NCI-H82 treated with DMSO at 0.1 percent for 48 hours (cell line): ENCODE measurements around the gene ATG10.

ENCODE experiments used
- DNase-seq: peaks from one replicate; lab custom pipeline; 2025; ENCODE audit not compliant: unreplicated experiment; lab: John Stamatoyannopoulos, UW

Gene ATG10

GRCh38 chr5:82163452-82164175 lies 191.8 kb downstream of the ATG10 start:
- no peak for DNase-seq

GRCh38 chr5:82164176-82164976 lies 192.6 kb downstream of the ATG10 start:
- DNase-seq, result no peak

GRCh38 chr5:82164977-82165713 lies 193.3 kb downstream of the ATG10 start:
- peak; percentile 74 for DNase-seq

GRCh38 chr5:82165740-82166530 lies 194.1 kb downstream of the ATG10 start:
- peak; percentile 52 for DNase-seq

- DNase-seq, result no peak
Measured at GRCh38 chr5:82167372-82167935, 195.6 kb downstream of the ATG10 start.

- no peak for DNase-seq
Measured at GRCh38 chr5:82168294-82168693, 196.5 kb downstream of the ATG10 start.

GRCh38 chr5:82169892-82170291 lies 198.1 kb downstream of the ATG10 start:
- no peak for DNase-seq

- peak; percentile 13 for DNase-seq
Measured at GRCh38 chr5:82174128-82174918, 202.5 kb downstream of the ATG10 start.

GRCh38 chr5:82174919-82175219 lies 203.0 kb downstream of the ATG10 start:
- DNase-seq, result no peak

GRCh38 chr5:82176115-82176814 lies 204.4 kb downstream of the ATG10 start:
- DNase-seq, result no peak

GRCh38 chr5:82178378-82178777 lies 206.6 kb downstream of the ATG10 start:
- DNase-seq, result no peak

GRCh38 chr5:82182662-82183061 lies 210.8 kb downstream of the ATG10 start:
- DNase-seq, result no peak

GRCh38 chr5:82183828-82184227 lies 212.0 kb downstream of the ATG10 start:
- DNase-seq, result no peak

- DNase-seq, result no peak
Measured at GRCh38 chr5:82185851-82186250, 214.0 kb downstream of the ATG10 start.

GRCh38 chr5:82197550-82197949 lies 225.7 kb downstream of the ATG10 start:
- no peak for DNase-seq

- DNase-seq, result no peak
Measured at GRCh38 chr5:82204567-82204966, 232.7 kb downstream of the ATG10 start.

GRCh38 chr5:82205005-82205404 lies 233.2 kb downstream of the ATG10 start:
- no peak for DNase-seq

- DNase-seq, result no peak
Measured at GRCh38 chr5:82208371-82208770, 236.5 kb downstream of the ATG10 start.

GRCh38 chr5:82211855-82212572 lies 240.2 kb downstream of the ATG10 start:
- DNase-seq, result no peak
